HG03342 (cell line): Measurements from ENCODE around the gene S1PR5.

ENCODE experiments used
- ATAC-seq: cut with Tn5 transposase; IDR thresholded peaks from one replicate; pipeline ENCODE4 v1.9.1; 2021; ENCODE audit warnings: mild to moderate bottlenecking, moderate library complexity; ENCODE audit not compliant: unreplicated experiment

Gene S1PR5

GRCh38 chr19:10516671-10517286, 468 bp downstream of the S1PR5 start:
- ATAC-seq, result no peak

GRCh38 chr19:10516064-10516385, 1.2 kb downstream of the S1PR5 start:
- no peak for ATAC-seq

- ATAC-seq, result no peak
Observed at GRCh38 chr19:10514211-10515145, 2.8 kb downstream of the S1PR5 start.

GRCh38 chr19:10513223-10513622, 4.0 kb downstream of the S1PR5 start:
- no peak for ATAC-seq

DNA sequence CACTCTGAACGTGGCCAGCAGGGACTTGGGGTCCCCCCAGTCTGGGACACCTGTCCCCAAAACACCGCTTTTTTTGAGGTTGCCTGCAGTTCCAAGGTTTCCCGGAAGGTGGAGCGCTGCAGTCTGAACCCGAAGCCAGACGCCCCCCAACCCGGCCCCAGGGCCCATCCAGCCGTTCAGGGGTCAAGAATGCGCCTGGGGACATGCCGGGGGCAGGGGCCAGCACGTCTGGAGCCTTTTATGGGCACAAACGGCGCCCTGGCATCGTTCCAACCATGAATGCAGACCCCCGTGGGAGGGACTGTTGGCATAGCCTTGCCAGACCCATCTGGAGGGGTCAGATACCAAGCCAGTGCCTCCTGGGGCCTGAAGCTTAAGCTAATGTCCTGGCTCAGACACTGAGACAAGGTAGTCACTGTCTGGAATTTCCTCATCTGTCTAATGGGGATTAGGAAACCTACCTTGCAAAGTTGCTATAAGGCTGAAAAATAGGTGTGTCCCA, 6.9 kb downstream of the S1PR5 start:
- no peak for ATAC-seq

- ATAC-seq, result no peak
Observed at GRCh38 chr19:10508707-10509106, 8.5 kb downstream of the S1PR5 start.

DNA sequence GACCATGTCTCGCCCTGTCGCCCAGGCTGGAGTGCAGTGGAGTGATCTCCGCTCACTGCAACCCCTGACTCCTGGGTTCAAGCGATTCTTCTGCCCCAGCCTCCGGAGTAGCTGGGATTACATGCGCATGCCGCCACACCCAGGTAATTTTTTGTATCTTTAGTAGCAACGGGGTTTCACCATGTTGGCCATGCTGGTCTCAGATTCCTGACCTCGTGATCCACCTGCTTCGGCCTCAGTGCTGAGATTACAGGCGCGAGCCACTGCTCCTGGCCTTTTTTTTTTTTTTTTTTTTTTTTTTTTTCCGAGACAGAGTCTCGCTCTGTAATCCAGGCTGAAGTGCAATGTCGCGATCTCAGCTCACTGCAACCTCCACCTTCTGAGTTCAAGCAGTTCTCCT, 9.2 kb downstream of the S1PR5 start:
- no peak for ATAC-seq

DNA sequence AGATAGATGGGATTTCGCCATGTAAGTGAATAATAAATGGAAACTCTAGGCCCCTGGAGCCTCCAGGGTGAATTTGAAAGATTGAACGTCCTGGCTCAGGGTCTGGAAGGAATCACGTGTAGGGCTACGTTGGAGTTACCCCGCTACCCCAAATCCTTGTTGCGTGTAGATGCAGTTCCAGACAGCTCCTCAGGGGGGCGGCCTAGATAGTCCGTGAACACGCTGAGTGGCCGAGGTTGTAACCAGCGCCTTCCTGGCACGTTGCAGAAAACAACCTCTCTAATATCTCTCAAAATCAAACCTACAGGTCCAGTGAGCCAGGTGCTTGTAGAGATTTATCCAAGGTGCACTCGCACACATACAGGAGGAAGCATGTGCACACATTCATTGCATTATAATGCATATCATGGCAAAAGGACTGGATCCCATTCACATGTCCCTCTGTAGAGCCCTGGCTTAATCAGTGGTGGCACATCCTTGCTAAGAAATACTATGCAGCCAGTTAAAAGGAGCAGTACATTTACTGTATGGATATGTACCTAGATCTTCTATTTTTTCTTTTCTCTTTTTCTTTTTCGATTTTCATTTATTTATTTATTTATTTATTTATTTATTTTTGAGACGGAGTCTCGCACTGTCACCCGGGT, 11.5 kb downstream of the S1PR5 start:
- ATAC-seq, result no peak

DNA sequence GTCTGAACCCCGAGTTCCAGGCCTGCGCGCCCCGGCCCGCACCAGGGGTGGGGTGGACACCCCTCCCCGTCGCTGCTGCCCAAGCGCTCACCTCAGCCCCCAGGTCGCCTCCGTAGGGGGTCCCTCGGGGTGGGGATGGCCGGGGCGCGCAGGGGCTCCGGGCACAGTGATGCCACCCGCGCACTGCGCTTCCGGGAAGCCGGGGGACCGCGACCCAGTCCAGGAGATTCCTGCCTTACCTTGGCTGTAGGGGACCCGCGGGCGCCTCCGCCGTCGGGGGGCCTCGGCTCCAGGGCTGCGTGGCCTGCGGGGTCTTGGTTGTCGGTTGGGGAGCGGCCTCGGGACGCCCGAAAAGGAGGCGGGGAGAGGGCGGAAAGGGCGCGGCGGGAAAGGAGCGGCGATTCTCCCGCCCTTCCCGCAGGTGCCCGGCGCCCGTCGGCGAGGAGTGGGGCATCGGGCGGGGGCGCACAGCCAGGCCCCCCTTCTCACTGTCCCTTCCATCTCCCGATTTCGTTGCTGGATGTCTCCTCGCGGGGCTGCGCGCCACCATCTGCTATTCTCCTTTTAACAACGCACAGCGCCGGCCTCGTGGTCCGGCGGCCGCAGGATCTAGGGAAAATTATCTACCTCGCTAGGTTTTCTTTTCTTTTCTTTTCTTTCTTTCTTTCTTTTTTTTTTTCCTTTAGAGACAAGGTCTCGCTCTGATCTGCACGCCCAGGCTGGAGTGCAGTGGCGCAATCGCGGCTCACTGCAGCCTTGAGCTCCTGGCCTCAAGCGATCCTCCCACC, 14.1 kb downstream of the S1PR5 start, which contains the start of gene KEAP1:
KEAP1 (minus strand) TSS at position 355 of the 788 bp plus-strand sequence. CDS start 3,323 bp downstream, outside the sequence.
- ATAC-seq, result no peak

DNA sequence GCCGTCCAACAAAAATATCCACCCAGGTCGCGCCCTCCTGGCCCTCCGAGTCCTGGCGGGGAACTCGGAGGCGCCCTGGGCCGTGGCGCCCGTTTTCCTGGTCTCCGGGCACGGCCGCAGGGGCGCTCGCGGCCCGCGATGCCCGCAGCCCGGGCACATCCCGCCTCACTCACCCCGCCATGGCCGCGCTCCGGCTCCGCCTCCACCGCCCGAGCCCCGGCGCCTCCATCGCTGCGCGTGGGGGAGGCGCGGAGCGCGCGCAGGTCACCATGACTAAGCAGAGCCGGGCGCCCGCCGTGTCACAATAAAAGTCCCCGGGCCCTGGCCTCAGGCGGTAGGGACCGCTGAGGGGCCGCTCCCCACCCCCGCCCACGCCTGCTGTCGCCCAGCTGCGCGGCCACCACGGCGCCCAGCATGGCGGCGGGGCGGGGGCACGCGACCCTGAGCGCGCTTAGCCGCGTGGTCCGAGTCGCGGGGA, 14.7 kb downstream of the S1PR5 start:
- peak; percentile 76 for ATAC-seq

GRCh38 chr19:10501971-10502523, 15.2 kb downstream of the S1PR5 start:
- peak; percentile 14 for ATAC-seq

- no peak for ATAC-seq
Observed at GRCh38 chr19:10500247-10500592, 17.0 kb downstream of the S1PR5 start.

DNA sequence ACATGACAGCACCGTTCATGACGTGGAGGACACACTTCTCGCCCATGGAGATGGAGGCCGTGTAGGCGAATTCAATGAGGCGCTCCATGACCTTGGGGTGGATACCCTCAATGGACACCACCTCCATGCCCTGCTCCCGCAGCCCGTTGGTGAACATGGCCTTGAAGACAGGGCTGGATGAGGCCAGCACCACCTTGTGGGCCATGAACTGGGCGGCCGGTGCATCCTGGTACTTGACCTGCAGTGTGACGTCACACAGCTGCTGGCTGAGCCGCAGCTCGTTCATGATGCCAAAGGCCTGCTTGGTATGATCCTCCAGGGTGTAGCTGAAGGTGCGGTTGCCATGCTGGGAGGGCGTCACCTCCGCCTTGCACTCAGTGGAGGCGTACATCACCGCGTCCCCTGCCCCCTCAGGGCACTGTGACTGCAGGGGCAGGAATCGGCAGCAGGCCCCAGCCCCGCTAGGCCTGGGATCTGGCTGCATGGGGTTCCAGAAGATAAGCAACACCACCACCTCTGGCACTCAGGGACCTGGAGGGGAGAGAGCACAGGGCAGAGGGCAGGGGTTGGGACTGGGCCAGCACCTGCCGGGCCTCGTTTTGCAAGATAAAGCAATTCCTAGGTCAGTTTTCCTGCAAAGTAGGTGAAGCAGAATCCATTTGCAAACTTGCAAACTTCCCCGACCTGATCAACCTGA, 17.5 kb downstream of the S1PR5 start:
- ATAC-seq, result no peak

DNA sequence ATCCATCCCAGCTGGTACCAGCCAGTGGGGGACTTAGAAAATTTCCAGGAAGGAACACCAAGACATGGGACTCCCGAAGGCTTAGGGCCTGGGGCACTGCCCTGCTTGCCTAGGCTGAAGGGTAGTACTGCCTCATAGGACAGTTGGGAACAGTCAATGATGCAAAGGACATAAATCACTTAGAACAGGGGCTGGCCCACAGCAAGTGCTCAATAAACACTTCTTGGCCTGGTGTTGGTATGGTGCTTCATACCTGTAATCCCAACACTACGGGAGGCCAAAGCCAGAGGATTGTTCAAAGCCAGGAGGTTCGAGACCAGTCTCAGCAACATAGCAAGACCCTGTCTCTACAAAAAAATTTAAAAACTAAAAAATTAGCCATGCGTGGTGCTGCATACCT, 19.9 kb downstream of the S1PR5 start:
- ATAC-seq, result no peak

GRCh38 chr19:10491472-10492047, 25.7 kb downstream of the S1PR5 start:
- ATAC-seq, result no peak

GRCh38 chr19:10486551-10486950, 30.7 kb downstream of the S1PR5 start:
- no peak for ATAC-seq

DNA sequence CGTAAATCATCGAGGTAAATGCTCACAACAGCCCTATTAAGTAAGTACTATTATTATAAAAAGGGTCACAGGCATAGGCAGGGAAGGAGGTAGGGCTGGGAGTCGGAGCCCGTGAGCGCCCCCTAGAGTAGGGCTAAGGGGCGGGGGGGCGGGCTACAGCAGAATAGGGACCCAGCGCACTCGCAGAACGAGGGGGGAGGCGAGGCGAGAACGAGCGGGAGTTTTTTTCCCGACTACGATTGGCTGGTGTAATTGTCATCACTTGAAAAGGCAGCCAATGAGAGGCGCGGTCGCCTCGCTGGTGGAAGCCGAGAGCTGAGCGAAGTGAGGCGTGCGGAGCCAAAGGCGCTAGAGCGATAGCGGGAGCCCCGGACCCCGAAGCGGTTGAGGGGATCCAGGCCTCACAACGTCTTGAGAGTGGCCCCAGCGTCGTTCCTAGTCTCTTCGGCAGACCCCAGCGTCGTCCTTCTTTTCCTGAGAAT, 38.3 kb downstream of the S1PR5 start:
- no peak for ATAC-seq

GRCh38 chr19:10478476-10478875, 38.8 kb downstream of the S1PR5 start:
- no peak for ATAC-seq

- no peak for ATAC-seq
Observed at GRCh38 chr19:10474962-10475451, 42.2 kb downstream of the S1PR5 start.
